HepG2 (cell line): ENCODE data around the gene CCDC88B. TPM values are rescaled to one million over a fixed set of nuclear protein-coding genes. Genes with fewer than 3 reads are reported as not detected.

ENCODE experiments used
- CBFB ChIP-seq: sonication (generic); formaldehyde crosslinking; IDR thresholded peaks from 2 replicates; pipeline ENCODE4 v1.4.0; 2020; ENCODE audit warnings: missing genetic modification reagents
- ELF3 ChIP-seq: IDR thresholded peaks from 2 replicates; pipeline ENCODE4 v1.6.1; 2016; ENCODE audit warnings: missing genetic modification reagents, missing compliant biosample characterization
- GATA4 ChIP-seq: sonication (generic); IDR thresholded peaks from 2 replicates; pipeline ENCODE4 v1.6.1; 2016; ENCODE audit warnings: antibody characterized with exemption, low read depth, borderline replicate concordance
- GPN1 ChIP-seq: sonication (generic); formaldehyde crosslinking; IDR thresholded peaks from 2 replicates; pipeline ENCODE4 v1.5.1; 2020; ENCODE audit warnings: missing genetic modification reagents, borderline replicate concordance
- HOXA7 ChIP-seq: sonication (generic); formaldehyde crosslinking; IDR thresholded peaks from 2 replicates; pipeline ENCODE4 v1.8.1; 2022; ENCODE audit warnings: mild to moderate bottlenecking, missing genetic modification reagents, moderate library complexity
- KLF11 ChIP-seq: IDR thresholded peaks from 2 replicates; pipeline ENCODE4 v1.6.1; 2016; ENCODE audit warnings: missing compliant biosample characterization
- NFATC3 ChIP-seq: sonication (generic); formaldehyde crosslinking; IDR thresholded peaks from 2 replicates; pipeline ENCODE4 v1.5.1; 2020; ENCODE audit warnings: mild to moderate bottlenecking, missing genetic modification reagents
- ZNF260 ChIP-seq: sonication (generic); formaldehyde crosslinking; IDR thresholded peaks from 2 replicates; pipeline ENCODE4 v1.4.0; 2020; ENCODE audit warnings: missing genetic modification reagents, low read depth, mild to moderate bottlenecking, borderline replicate concordance
- ZNF629 ChIP-seq: sonication (generic); formaldehyde crosslinking; conservative IDR thresholded peaks from 2 replicates; pipeline ENCODE4 v1.5.0; 2020; ENCODE audit warnings: missing genetic modification reagents
- polyA plus RNA-seq, 8 experiments: library from polyadenylated mRNA; depleted of rRNA in 3 of 8; stranded (reverse) in 7 of 8; unstranded in 1 of 8; fragments of >200 nt; fragmentation: Illumina TruSeq in 4 of 8; extraction: Trizol in 4 of 8; gene quantifications; 2 replicates each; pipeline versions ENCODE4 v1.2.1 to v1.2.3, GENCODE V29; 2011 to 2016; ENCODE audit warnings: low read depth in 4 of 8, missing spikeins in 1 of 8, mixed read lengths in 1 of 8; ENCODE audit not compliant: insufficient read depth in 1 of 8
- total RNA-seq, 5 experiments: library from RNA; depleted of rRNA; stranded (reverse); fragments of >200 nt; fragmentation: Illumina TruSeq; extraction: Trizol; gene quantifications; 2 replicates each; pipeline ENCODE4 v1.2.3, GENCODE V29; 2016; ENCODE audit warnings: low read depth in 1 of 5
- TF ChIP-seq, protein P1 (sequence below): sonication (generic); formaldehyde crosslinking; IDR thresholded peaks from 2 replicates; pipeline ENCODE4 v1.5.1; 2020; ENCODE audit warnings: mild to moderate bottlenecking, missing genetic modification reagents, borderline replicate concordance
- TF ChIP-seq, protein P2 (sequence below): sonication (generic); formaldehyde crosslinking; IDR thresholded peaks from 2 replicates; pipeline ENCODE4 v1.5.0; 2020; ENCODE audit warnings: mild to moderate bottlenecking, missing genetic modification reagents, borderline replicate concordance
- TF ChIP-seq, protein P3 (sequence below): sonication (generic); formaldehyde crosslinking; IDR thresholded peaks from 2 replicates; pipeline ENCODE4; 2020; ENCODE audit warnings: missing genetic modification reagents, mild to moderate bottlenecking, borderline replicate concordance

Gene CCDC88B
- total and polyA plus RNA-seq, 2 of the 13 experiments (the other 11 are each of a cell fraction or from before 2014, with no cell fraction given), result 3.6 to 4.8 TPM

DNA sequence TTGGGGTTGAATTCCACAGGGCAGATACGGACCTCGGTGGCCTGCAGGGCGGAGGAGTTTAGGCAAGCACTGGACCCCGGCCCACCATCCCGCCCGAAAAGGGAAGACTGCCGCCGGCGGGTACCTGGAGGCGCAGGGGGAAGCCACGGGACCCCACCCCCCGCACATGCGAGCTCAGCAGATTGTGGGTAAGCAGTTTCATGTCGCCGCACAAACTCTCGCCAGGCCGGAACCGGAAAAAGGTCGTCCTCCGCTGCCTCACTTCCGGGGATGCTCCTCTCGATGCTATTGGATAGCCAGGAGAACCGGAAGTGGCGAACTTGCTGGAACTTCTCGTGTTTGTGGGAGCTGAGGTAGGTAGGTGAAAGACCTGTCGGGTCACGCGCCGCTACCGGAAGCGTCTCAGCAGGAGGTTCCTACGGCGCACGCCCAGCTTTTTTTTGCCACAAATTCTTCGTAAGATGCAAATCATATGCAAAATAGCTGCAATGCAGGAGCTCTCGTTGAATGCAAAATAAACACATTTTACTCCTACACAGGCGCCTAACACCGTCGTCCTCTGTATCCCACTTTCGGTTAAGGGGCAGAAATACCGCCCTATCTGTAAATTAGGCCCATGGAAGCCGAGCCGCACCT is 22.6 kb upstream of the CCDC88B start, which contains the start of gene TRMT112 (continued):
- no peak for TF ChIP-seq ZNF260 (CRISPR knock-in tag)
- no peak for TF ChIP-seq NFATC3 (CRISPR knock-in tag)
- 0 out of 2 replicates have a peak, but pooled peaks have one; percentile 54 for TF ChIP-seq ELF3 (CRISPR knock-in tag)
- TF ChIP-seq, protein P1, sequence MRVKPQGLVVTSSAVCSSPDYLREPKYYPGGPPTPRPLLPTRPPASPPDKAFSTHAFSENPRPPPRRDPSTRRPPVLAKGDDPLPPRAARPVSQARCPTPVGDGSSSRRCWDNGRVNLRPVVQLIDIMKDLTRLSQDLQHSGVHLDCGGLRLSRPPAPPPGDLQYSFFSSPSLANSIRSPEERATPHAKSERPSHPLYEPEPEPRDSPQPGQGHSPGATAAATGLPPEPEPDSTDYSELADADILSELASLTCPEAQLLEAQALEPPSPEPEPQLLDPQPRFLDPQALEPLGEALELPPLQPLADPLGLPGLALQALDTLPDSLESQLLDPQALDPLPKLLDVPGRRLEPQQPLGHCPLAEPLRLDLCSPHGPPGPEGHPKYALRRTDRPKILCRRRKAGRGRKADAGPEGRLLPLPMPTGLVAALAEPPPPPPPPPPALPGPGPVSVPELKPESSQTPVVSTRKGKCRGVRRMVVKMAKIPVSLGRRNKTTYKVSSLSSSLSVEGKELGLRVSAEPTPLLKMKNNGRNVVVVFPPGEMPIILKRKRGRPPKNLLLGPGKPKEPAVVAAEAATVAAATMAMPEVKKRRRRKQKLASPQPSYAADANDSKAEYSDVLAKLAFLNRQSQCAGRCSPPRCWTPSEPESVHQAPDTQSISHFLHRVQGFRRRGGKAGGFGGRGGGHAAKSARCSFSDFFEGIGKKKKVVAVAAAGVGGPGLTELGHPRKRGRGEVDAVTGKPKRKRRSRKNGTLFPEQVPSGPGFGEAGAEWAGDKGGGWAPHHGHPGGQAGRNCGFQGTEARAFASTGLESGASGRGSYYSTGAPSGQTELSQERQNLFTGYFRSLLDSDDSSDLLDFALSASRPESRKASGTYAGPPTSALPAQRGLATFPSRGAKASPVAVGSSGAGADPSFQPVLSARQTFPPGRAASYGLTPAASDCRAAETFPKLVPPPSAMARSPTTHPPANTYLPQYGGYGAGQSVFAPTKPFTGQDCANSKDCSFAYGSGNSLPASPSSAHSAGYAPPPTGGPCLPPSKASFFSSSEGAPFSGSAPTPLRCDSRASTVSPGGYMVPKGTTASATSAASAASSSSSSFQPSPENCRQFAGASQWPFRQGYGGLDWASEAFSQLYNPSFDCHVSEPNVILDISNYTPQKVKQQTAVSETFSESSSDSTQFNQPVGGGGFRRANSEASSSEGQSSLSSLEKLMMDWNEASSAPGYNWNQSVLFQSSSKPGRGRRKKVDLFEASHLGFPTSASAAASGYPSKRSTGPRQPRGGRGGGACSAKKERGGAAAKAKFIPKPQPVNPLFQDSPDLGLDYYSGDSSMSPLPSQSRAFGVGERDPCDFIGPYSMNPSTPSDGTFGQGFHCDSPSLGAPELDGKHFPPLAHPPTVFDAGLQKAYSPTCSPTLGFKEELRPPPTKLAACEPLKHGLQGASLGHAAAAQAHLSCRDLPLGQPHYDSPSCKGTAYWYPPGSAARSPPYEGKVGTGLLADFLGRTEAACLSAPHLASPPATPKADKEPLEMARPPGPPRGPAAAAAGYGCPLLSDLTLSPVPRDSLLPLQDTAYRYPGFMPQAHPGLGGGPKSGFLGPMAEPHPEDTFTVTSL (CRISPR knock-in tag), result no peak
- TF ChIP-seq HOXA7 (CRISPR knock-in tag), result no peak
- no peak; the same call in 1 of the 2 replicates for TF ChIP-seq CBFB (CRISPR knock-in tag)
- TF ChIP-seq GPN1 (CRISPR knock-in tag), result no peak
- no peak for TF ChIP-seq KLF11 (CRISPR knock-in tag)
- no peak for TF ChIP-seq GATA4
- TF ChIP-seq, protein P2, sequence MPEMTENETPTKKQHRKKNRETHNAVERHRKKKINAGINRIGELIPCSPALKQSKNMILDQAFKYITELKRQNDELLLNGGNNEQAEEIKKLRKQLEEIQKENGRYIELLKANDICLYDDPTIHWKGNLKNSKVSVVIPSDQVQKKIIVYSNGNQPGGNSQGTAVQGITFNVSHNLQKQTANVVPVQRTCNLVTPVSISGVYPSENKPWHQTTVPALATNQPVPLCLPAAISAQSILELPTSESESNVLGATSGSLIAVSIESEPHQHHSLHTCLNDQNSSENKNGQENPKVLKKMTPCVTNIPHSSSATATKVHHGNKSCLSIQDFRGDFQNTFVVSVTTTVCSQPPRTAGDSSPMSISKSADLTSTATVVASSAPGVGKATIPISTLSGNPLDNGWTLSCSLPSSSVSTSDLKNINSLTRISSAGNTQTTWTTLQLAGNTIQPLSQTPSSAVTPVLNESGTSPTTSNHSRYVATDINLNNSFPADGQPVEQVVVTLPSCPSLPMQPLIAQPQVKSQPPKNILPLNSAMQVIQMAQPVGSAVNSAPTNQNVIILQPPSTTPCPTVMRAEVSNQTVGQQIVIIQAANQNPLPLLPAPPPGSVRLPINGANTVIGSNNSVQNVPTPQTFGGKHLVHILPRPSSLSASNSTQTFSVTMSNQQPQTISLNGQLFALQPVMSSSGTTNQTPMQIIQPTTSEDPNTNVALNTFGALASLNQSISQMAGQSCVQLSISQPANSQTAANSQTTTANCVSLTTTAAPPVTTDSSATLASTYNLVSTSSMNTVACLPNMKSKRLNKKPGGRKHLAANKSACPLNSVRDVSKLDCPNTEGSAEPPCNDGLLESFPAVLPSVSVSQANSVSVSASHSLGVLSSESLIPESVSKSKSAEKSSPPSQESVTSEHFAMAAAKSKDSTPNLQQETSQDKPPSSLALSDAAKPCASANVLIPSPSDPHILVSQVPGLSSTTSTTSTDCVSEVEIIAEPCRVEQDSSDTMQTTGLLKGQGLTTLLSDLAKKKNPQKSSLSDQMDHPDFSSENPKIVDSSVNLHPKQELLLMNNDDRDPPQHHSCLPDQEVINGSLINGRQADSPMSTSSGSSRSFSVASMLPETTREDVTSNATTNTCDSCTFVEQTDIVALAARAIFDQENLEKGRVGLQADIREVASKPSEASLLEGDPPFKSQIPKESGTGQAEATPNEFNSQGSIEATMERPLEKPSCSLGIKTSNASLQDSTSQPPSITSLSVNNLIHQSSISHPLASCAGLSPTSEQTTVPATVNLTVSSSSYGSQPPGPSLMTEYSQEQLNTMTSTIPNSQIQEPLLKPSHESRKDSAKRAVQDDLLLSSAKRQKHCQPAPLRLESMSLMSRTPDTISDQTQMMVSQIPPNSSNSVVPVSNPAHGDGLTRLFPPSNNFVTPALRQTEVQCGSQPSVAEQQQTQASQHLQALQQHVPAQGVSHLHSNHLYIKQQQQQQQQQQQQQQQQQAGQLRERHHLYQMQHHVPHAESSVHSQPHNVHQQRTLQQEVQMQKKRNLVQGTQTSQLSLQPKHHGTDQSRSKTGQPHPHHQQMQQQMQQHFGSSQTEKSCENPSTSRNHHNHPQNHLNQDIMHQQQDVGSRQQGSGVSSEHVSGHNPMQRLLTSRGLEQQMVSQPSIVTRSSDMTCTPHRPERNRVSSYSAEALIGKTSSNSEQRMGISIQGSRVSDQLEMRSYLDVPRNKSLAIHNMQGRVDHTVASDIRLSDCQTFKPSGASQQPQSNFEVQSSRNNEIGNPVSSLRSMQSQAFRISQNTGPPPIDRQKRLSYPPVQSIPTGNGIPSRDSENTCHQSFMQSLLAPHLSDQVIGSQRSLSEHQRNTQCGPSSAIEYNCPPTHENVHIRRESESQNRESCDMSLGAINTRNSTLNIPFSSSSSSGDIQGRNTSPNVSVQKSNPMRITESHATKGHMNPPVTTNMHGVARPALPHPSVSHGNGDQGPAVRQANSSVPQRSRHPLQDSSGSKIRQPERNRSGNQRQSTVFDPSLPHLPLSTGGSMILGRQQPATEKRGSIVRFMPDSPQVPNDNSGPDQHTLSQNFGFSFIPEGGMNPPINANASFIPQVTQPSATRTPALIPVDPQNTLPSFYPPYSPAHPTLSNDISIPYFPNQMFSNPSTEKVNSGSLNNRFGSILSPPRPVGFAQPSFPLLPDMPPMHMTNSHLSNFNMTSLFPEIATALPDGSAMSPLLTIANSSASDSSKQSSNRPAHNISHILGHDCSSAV (CRISPR knock-in tag), result no peak
- no peak for TF ChIP-seq ZNF629 (CRISPR knock-in tag)
- TF ChIP-seq, protein P3, sequence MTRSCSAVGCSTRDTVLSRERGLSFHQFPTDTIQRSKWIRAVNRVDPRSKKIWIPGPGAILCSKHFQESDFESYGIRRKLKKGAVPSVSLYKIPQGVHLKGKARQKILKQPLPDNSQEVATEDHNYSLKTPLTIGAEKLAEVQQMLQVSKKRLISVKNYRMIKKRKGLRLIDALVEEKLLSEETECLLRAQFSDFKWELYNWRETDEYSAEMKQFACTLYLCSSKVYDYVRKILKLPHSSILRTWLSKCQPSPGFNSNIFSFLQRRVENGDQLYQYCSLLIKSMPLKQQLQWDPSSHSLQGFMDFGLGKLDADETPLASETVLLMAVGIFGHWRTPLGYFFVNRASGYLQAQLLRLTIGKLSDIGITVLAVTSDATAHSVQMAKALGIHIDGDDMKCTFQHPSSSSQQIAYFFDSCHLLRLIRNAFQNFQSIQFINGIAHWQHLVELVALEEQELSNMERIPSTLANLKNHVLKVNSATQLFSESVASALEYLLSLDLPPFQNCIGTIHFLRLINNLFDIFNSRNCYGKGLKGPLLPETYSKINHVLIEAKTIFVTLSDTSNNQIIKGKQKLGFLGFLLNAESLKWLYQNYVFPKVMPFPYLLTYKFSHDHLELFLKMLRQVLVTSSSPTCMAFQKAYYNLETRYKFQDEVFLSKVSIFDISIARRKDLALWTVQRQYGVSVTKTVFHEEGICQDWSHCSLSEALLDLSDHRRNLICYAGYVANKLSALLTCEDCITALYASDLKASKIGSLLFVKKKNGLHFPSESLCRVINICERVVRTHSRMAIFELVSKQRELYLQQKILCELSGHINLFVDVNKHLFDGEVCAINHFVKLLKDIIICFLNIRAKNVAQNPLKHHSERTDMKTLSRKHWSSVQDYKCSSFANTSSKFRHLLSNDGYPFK, result peak; percentile 76; the same call in 1 of the 2 replicates
